ENCODE data around the gene HSD17B11. TPM values are rescaled to one million over a fixed set of nuclear protein-coding genes. Genes with fewer than 3 reads are reported as not detected.
"Not testable (repeated sequence)": the region's sequence is repeated elsewhere in the genome, so short reads cannot be mapped to it uniquely, and the experiment has no call there.

The HSD17B11 gene
- total RNA-seq, 4 donors from 2014 or later = 15.3 to 34.9 (median 19.2) TPM

GRCh38 chr4:87299898-87300297, 91.1 kb downstream of the HSD17B11 start:
- Histone ChIP-seq H3K4me1 (no peaks in the 10 kb centered on the region), H3K9me3 (no peaks in the 10 kb centered on the region), H3K27ac (no peak overlapping the region), H3K4me3 (no peak overlapping the region), H3K27me3 (no peaks in the 10 kb centered on the region), H3K36me3 (no peaks in the 10 kb centered on the region)
- in situ Hi-C loops (cut with MboI; ENCODE audit: low sequenced_read_pairs in 4 of 4) (no loop called here), intact Hi-C loops (cut with DNase I; ENCODE audit: low total_unique reads) (no loop called here)
- no peak for TF ChIP-seq POLR2A (IDR thresholded peaks at IDR 0.05)
- no peak for TF ChIP-seq CTCF (IDR thresholded peaks at IDR 0.05 in 4 of 5, conservative IDR thresholded peaks at IDR 0.05 in 1 of 5)
- no peak for DNase-seq
- no peak for ATAC-seq

- Histone ChIP-seq H3K9me3 (no peaks in the 10 kb centered on the region), H3K27ac (no peak overlapping the region), H3K36me3 (no peaks in the 10 kb centered on the region), H3K4me3 (no peak overlapping the region), H3K27me3 (no peaks in the 10 kb centered on the region), H3K4me1 (no peaks in the 10 kb centered on the region)
- ATAC-seq (no peak), DNase-seq (no peak)
- intact Hi-C loops (cut with DNase I; ENCODE audit: low total_unique reads) = no loop called here
- TF ChIP-seq POLR2A (IDR thresholded peaks at IDR 0.05) = no peak
- in situ Hi-C loops (cut with MboI; ENCODE audit: low sequenced_read_pairs in 4 of 4) = no loop called here
These were observed 92.6 kb downstream of the HSD17B11 start for GRCh38 chr4:87298362-87298761.

GRCh38 chr4:87294911-87295310, 96.1 kb downstream of the HSD17B11 start:
- H3K27me3 ChIP-seq; H3K27ac ChIP-seq; H3K36me3 ChIP-seq; intact Hi-C loops (cut with DNase I; ENCODE audit: low total_unique reads); H3K9me3 ChIP-seq; H3K4me1 ChIP-seq; ATAC-seq; DNase-seq; H3K4me3 ChIP-seq; in situ Hi-C loops (cut with MboI; ENCODE audit: low sequenced_read_pairs in 4 of 4): not testable (repeated sequence)

- ATAC-seq; DNase-seq; H3K9me3 ChIP-seq; H3K36me3 ChIP-seq; intact Hi-C loops (cut with DNase I; ENCODE audit: low total_unique reads); H3K27me3 ChIP-seq; H3K27ac ChIP-seq; in situ Hi-C loops (cut with MboI; ENCODE audit: low sequenced_read_pairs in 4 of 4); H3K4me1 ChIP-seq; H3K4me3 ChIP-seq: not testable (repeated sequence)
These were observed 97.1 kb downstream of the HSD17B11 start for GRCh38 chr4:87293889-87294288.

- H3K36me3 ChIP-seq = no peaks in the 10 kb centered on the region
- no peak for ATAC-seq
- H3K4me1 ChIP-seq = no peaks in the 10 kb centered on the region
- no peaks in the 10 kb centered on the region for H3K9me3 ChIP-seq
- DNase-seq = no peak
- no peak overlapping the region for H3K4me3 ChIP-seq
- no peaks in the 10 kb centered on the region for H3K27me3 ChIP-seq
- in situ Hi-C loops (cut with MboI; ENCODE audit: low sequenced_read_pairs in 4 of 4) (no loop called here), intact Hi-C loops (cut with DNase I; ENCODE audit: low total_unique reads) (no loop called here)
- no peak overlapping the region for H3K27ac ChIP-seq
- TF ChIP-seq CTCF (IDR thresholded peaks at IDR 0.05 in 4 of 5, conservative IDR thresholded peaks at IDR 0.05 in 1 of 5) (no peak), POLR2A (IDR thresholded peaks at IDR 0.05) (no peak)
These were observed 104.0 kb downstream of the HSD17B11 start for GRCh38 chr4:87286970-87287369.

Small RNAs within 50 kb of the gene (microRNA-seq; reads per million reads assigned to microRNA genes)
- gene MIR5705 (ENCODE audit: borderline replicate concordance in 2 of 2) = 0 reads per million in 2 donors

Other genes with a start within 250 kb of the HSD17B11 start
- gene KLHL8, start 170.6 kb downstream of the HSD17B11 start, total RNA-seq = 10 to 100 TPM; 15.5 to 19.4 (median 18.6) TPM
- under 1 TPM; 0.13 to 0.58 (median 0.28) TPM for gene HSD17B13, start 68.3 kb downstream of the HSD17B11 start, total RNA-seq
- 10 to 100 TPM; 13.4 to 16.7 (median 15.8) TPM for gene NUDT9, start 31.4 kb upstream of the HSD17B11 start, total RNA-seq
- 100 to 1,000 TPM; 225 to 357 (median 273) TPM for gene SPARCL1, start 138.2 kb upstream of the HSD17B11 start, total RNA-seq
- not detected for gene DSPP, start 217.3 kb upstream of the HSD17B11 start, total RNA-seq

All from gastrocnemius medialis (tissue), 4 donors.